HCT116 (cell line): ENCODE results near the gene UBAC2. TPM values are rescaled to one million over a fixed set of nuclear protein-coding genes. Genes with fewer than 3 reads are reported as not detected.

Source experiments
- ATAC-seq: fragments of 200-7000 bp; cut with Tn5 transposase; 2 replicates; pipeline ENCODE4 v1.9.1; 2020; ENCODE audit warnings: mild to moderate bottlenecking, moderate library complexity
- BruUV-seq: library from RNA; stranded (reverse); fragments of 400-500 nt; replicated peaks from 2 replicates; lab custom pipeline; 2021; lab: Mats Ljungman, UMichigan
- CTCF ChIA-PET: fragments of 300-600 bp; sonication (Branson Sonifier 250); formaldehyde crosslinking; loops from one replicate; lab custom pipeline; 2021; ENCODE audit warnings: antibody characterized with exemption; lab: Charles Lee
- POLR2A ChIA-PET: fragments of 300-600, 350-600 bp; sonication (Branson Sonifier 250); formaldehyde crosslinking; loops from one replicate; lab custom pipeline; 2021; ENCODE audit warnings: antibody characterized with exemption; lab: Charles Lee
- RAD21 ChIA-PET, 2 experiments: fragments of 300-600 bp; sonication (Branson Sonifier 250); formaldehyde crosslinking; loops; one replicate each; lab custom pipeline; 2023; ENCODE audit warnings: low total read pairs in 2 of 2; ENCODE audit not compliant: uncharacterized antibody in 2 of 2, unreplicated experiment in 2 of 2, low non-redundant PET in 1 of 2; lab: Charles Lee
- DNase-seq: peaks from one replicate; pipeline ENCODE4 v3.0.0-alpha.2; 2010; ENCODE audit warnings: low read depth, low spot score
- H2AFZ ChIP-seq: fragments of 200-600 bp; shearing (Covaris generic), sonication (generic); 2 replicates; pipeline ENCODE4 v1.6.1; 2017; ENCODE audit warnings: low read depth, mixed run types, mixed read lengths, antibody characterized with exemption, low read length; ENCODE audit not compliant: poor library complexity, severe bottlenecking
- H3K27ac ChIP-seq: 2 replicates; pipeline ENCODE4 v1.5.1; 2012; ENCODE audit warnings: low read depth, low read length
- H3K27me3 ChIP-seq: fragments of 200-600 bp; sonication (generic); 2 replicates; pipeline ENCODE4 v1.6.1; 2016; ENCODE audit warnings: mixed run types, low read length, mixed read lengths; ENCODE audit not compliant: insufficient read depth
- H3K36me3 ChIP-seq, 2 experiments: fragments of 200-500 bp in 1 of 2; fragments of 200-600 bp in 1 of 2; sonication (Bioruptor generic) in 1 of 2; sonication (generic) in 1 of 2; 2 replicates each; pipeline versions ENCODE4 v1.5.1 to v1.6.1; 2014 to 2016; ENCODE audit warnings: low read length in 2 of 2, inconsistent platforms in 1 of 2, mixed read lengths in 1 of 2, mixed run types in 1 of 2; ENCODE audit not compliant: insufficient read depth in 2 of 2, control insufficient read depth in 1 of 2
- H3K4me1 ChIP-seq, 2 experiments: fragments of 200-600 bp in 1 of 2; sonication (generic) in 1 of 2; 2 replicates each; pipeline versions ENCODE4 v1.5.1 to v1.6.1; 2012 to 2017; ENCODE audit warnings: low read length in 2 of 2, inconsistent platforms in 1 of 2, mild to moderate bottlenecking in 1 of 2, mixed read lengths in 1 of 2, mixed run types in 1 of 2, moderate library complexity in 1 of 2; ENCODE audit not compliant: insufficient read depth in 2 of 2, control insufficient read depth in 1 of 2
- H3K4me2 ChIP-seq: fragments of 200-600 bp; sonication (generic); 2 replicates; pipeline ENCODE4 v1.6.1; 2017; ENCODE audit warnings: mixed run types, low read length, mixed read lengths
- H3K4me3 ChIP-seq, 2 experiments: fragments of 200-600 bp in 1 of 2; sonication (generic) in 1 of 2; replicated peaks in 1 of 2; 2 replicates each; pipeline ENCODE4 v1.5.1; 2011 to 2016; ENCODE audit warnings: low read length in 2 of 2, control low read depth in 1 of 2, low read depth in 1 of 2, mild to moderate bottlenecking in 1 of 2, mixed read lengths in 1 of 2, mixed run types in 1 of 2
- H3K79me2 ChIP-seq: fragments of 200-600 bp; sonication (generic); 2 replicates; pipeline ENCODE4 v1.6.1; 2017; ENCODE audit warnings: mild to moderate bottlenecking, mixed run types, low read length, moderate library complexity, mixed read lengths; ENCODE audit not compliant: insufficient read depth
- H3K9ac ChIP-seq: fragments of 200-600 bp; sonication (generic); 2 replicates; pipeline ENCODE4 v1.6.1; 2016; ENCODE audit warnings: low read length, mixed read lengths
- H3K9me2 ChIP-seq: fragments of 200-600 bp; sonication (generic), shearing (Covaris generic); 2 replicates; pipeline ENCODE4 v1.6.1; 2017; ENCODE audit warnings: mixed run types, mild to moderate bottlenecking, moderate library complexity; ENCODE audit not compliant: insufficient read depth
- H3K9me3 ChIP-seq, 2 experiments: fragments of 200-500 bp in 1 of 2; fragments of 200-600 bp in 1 of 2; sonication (Bioruptor generic) in 1 of 2; sonication (generic) in 1 of 2; 2 replicates each; pipeline ENCODE4 v1.6.1; 2014 to 2017; ENCODE audit warnings: low read length in 2 of 2, mixed read lengths in 2 of 2, inconsistent platforms in 1 of 2, low read depth in 1 of 2, mild to moderate bottlenecking in 1 of 2, mixed run types in 1 of 2, moderate library complexity in 1 of 2; ENCODE audit not compliant: control insufficient read depth in 1 of 2, insufficient read depth in 1 of 2
- H4K20me1 ChIP-seq: fragments of 200-600 bp; sonication (generic), shearing (Covaris generic); 2 replicates; pipeline ENCODE4 v1.6.1; 2017; ENCODE audit warnings: mixed run types, mild to moderate bottlenecking, moderate library complexity; ENCODE audit not compliant: insufficient read depth
- CBX3 ChIP-seq: IDR thresholded peaks from 2 replicates; pipeline ENCODE4 v1.6.1; 2012; ENCODE audit warnings: low read depth
- CTCF ChIP-seq, 3 experiments: fragments of 200-600 bp in 1 of 3; sonication (generic) in 1 of 3; IDR thresholded peaks in 2 of 3; conservative IDR thresholded peaks in 1 of 3; 2 replicates each; pipeline ENCODE4 v1.5.1; 2012 to 2017; ENCODE audit warnings: low read depth in 2 of 3, low read length in 2 of 3, antibody characterized with exemption in 1 of 3, borderline replicate concordance in 1 of 3, control low read depth in 1 of 3, mild to moderate bottlenecking in 1 of 3, mixed read lengths in 1 of 3, mixed run types in 1 of 3, moderate library complexity in 1 of 3; ENCODE audit not compliant: insufficient read depth in 1 of 3
- EZH2phosphoT487 ChIP-seq: fragments of 200-600 bp; IDR thresholded peaks from 2 replicates; pipeline ENCODE4 v1.6.1; 2018; ENCODE audit warnings: antibody characterized with exemption, borderline replicate concordance
- POLR2A ChIP-seq: IDR thresholded peaks from 2 replicates; pipeline ENCODE4 v1.7.0; 2011; ENCODE audit warnings: borderline replicate concordance; ENCODE audit not compliant: insufficient read depth, insufficient read length; ENCODE audit errors: extremely low read depth
- POLR2AphosphoS5 ChIP-seq: IDR thresholded peaks from 2 replicates; pipeline ENCODE4 v1.6.1; 2011; ENCODE audit warnings: mild to moderate bottlenecking, low read depth, low read length, moderate library complexity
- REST ChIP-seq: IDR thresholded peaks from 2 replicates; pipeline ENCODE4 v1.6.1; 2012; ENCODE audit warnings: low read depth
- intact Hi-C: fragments of 100-400 bp; cut with micrococcal nuclease; formaldehyde crosslinking; loops from 2 replicates; pipeline ENCODE4 v1.10.0; 2022
- total RNA-seq: library from RNA; stranded (reverse); gene quantifications from one replicate; pipeline ENCODE4 v1.2.1, GENCODE V29; 2021; ENCODE audit not compliant: unreplicated experiment

UBAC2 gene
- total RNA-seq, 1 experiment from 2014 or later = 67.4 TPM

- H3K36me3 ChIP-seq = peaks cover 2 to 15% of the 10 kb centered on the region in 2 experiments; a peak in 2 of 4 replicates
- no peak overlapping the region for H3K4me3 ChIP-seq
- no peak for ATAC-seq
- intact Hi-C loops = no loop called here
- H3K79me2 ChIP-seq = no peaks in the 10 kb centered on the region
- ChIA-PET RAD21 (no interaction called here), POLR2A (no interaction called here), CTCF (no interaction called here)
- H3K4me1 ChIP-seq = no peaks in the 10 kb centered on the region
- TF ChIP-seq CTCF (IDR thresholded peaks at IDR 0.05 in 2 of 3, conservative IDR thresholded peaks at IDR 0.05 in 1 of 3; ENCODE audit: borderline replicate concordance in 1 of 3, insufficient read depth in 1 of 3, low read depth in 2 of 3, low read length in 2 of 3) (no peak), EZH2phosphoT487 (no peak), POLR2A (no peak), CBX3 (no peak), POLR2AphosphoS5 (no peak), REST (no peak)
- H3K9me2 ChIP-seq = no peaks in the 10 kb centered on the region
- H3K4me2 ChIP-seq = no peak overlapping the region
- no peaks in the 10 kb centered on the region for H3K9me3 ChIP-seq
- BruUV-seq = no TSS peak
- no peak overlapping the region for H2AFZ ChIP-seq
- no peak overlapping the region for H3K9ac ChIP-seq
- no peak overlapping the region for H3K27ac ChIP-seq
- no peaks in the 10 kb centered on the region for H3K27me3 ChIP-seq
- no peaks in the 10 kb centered on the region for H4K20me1 ChIP-seq
- DNase-seq = no peak
Observed at GRCh38 chr13:99353836-99354235, 153.2 kb downstream of the UBAC2 start.
